HepG2 (cell line): ENCODE results near the gene ERCC4. TPM values are rescaled to one million over a fixed set of nuclear protein-coding genes. Genes with fewer than 3 reads are reported as not detected.

Experiments used
- CHCHD3 ChIP-seq: sonication (generic); formaldehyde crosslinking; IDR thresholded peaks from 2 replicates; pipeline ENCODE4 v1.8.0; 2022; ENCODE audit warnings: mild to moderate bottlenecking, missing genetic modification reagents, moderate library complexity
- DMTF1 ChIP-seq: sonication (generic); formaldehyde crosslinking; IDR thresholded peaks from 2 replicates; pipeline ENCODE4 v1.4.0; 2020; ENCODE audit warnings: mild to moderate bottlenecking, missing genetic modification reagents
- EEA1 ChIP-seq: sonication (generic); formaldehyde crosslinking; IDR thresholded peaks from 2 replicates; pipeline ENCODE4 v1.5.1; 2020; ENCODE audit warnings: mild to moderate bottlenecking, missing genetic modification reagents, borderline replicate concordance
- FOXC1 ChIP-seq: sonication (generic); formaldehyde crosslinking; IDR thresholded peaks from 2 replicates; pipeline ENCODE4 v1.8.0; 2022; ENCODE audit warnings: mild to moderate bottlenecking, missing genetic modification reagents, borderline replicate concordance
- FOXJ3 ChIP-seq: sonication (generic); formaldehyde crosslinking; IDR thresholded peaks from 2 replicates; pipeline ENCODE4 v1.4.0; 2020; ENCODE audit warnings: missing genetic modification reagents, mild to moderate bottlenecking, borderline replicate concordance
- GFI1 ChIP-seq: sonication (generic); formaldehyde crosslinking; IDR thresholded peaks from 2 replicates; pipeline ENCODE4 v1.5.0; 2020; ENCODE audit warnings: missing genetic modification reagents, mild to moderate bottlenecking, borderline replicate concordance
- JUN ChIP-seq: sonication (generic); formaldehyde crosslinking; IDR thresholded peaks from 2 replicates; pipeline ENCODE4 v1.4.0; 2020; ENCODE audit warnings: mild to moderate bottlenecking, missing genetic modification reagents
- MEIS2 ChIP-seq: sonication (generic); formaldehyde crosslinking; IDR thresholded peaks from 2 replicates; pipeline ENCODE4 v1.9.0; 2021; ENCODE audit warnings: mild to moderate bottlenecking, missing genetic modification reagents
- MIXL1 ChIP-seq: IDR thresholded peaks from 2 replicates; pipeline ENCODE4 v1.6.1; 2016
- NFATC3 ChIP-seq: sonication (generic); formaldehyde crosslinking; IDR thresholded peaks from 2 replicates; pipeline ENCODE4 v1.5.1; 2020; ENCODE audit warnings: mild to moderate bottlenecking, missing genetic modification reagents
- NONO ChIP-seq, 2 experiments: fragments of 450-650 bp in 1 of 2; sonication (generic) in 1 of 2; formaldehyde crosslinking in 1 of 2; IDR thresholded peaks in 1 of 2; conservative IDR thresholded peaks in 1 of 2; 2 replicates each; pipeline versions ENCODE4 v1.6.1 to v1.8.0; 2017 to 2022; ENCODE audit warnings: mild to moderate bottlenecking in 1 of 2, missing genetic modification reagents in 1 of 2, moderate library complexity in 1 of 2
- NRL ChIP-seq: sonication (generic); formaldehyde crosslinking; IDR thresholded peaks from 2 replicates; pipeline ENCODE4 v1.5.0; 2020; ENCODE audit warnings: missing genetic modification reagents, mild to moderate bottlenecking, moderate library complexity, borderline replicate concordance
- RCOR2 ChIP-seq: IDR thresholded peaks from 2 replicates; pipeline ENCODE4 v1.6.1; 2016; ENCODE audit warnings: missing biosample characterization, missing genetic modification reagents
- SP140L ChIP-seq: sonication (generic); formaldehyde crosslinking; IDR thresholded peaks from 2 replicates; pipeline ENCODE4 v1.4.0; 2020; ENCODE audit warnings: missing genetic modification reagents, borderline replicate concordance
- TAF15 ChIP-seq: fragments of 200-400 bp; formaldehyde crosslinking; IDR thresholded peaks from one replicate; pipeline ENCODE4 v1.6.1; 2018; ENCODE audit warnings: mild to moderate bottlenecking, low read depth, low read length; ENCODE audit not compliant: poor library complexity, severe bottlenecking
- TRIM24 ChIP-seq: sonication (generic); formaldehyde crosslinking; IDR thresholded peaks from 2 replicates; pipeline ENCODE4 v1.8.0; 2022; ENCODE audit warnings: mild to moderate bottlenecking, missing genetic modification reagents
- U2AF2 ChIP-seq: fragments of 200-400 bp; formaldehyde crosslinking; IDR thresholded peaks from 2 replicates; pipeline ENCODE4 v1.6.1; 2017; ENCODE audit warnings: low read depth, mild to moderate bottlenecking, low read length
- ZNF264 ChIP-seq: sonication (generic); formaldehyde crosslinking; IDR thresholded peaks from 2 replicates; pipeline ENCODE4 v1.4.0; 2020; ENCODE audit warnings: missing genetic modification reagents
- ZNF350 ChIP-seq: sonication (generic); formaldehyde crosslinking; IDR thresholded peaks from 2 replicates; pipeline ENCODE4 v1.4.0; 2020; ENCODE audit warnings: mild to moderate bottlenecking, low read depth, missing genetic modification reagents, borderline replicate concordance
- ZNF362 ChIP-seq: sonication (generic); formaldehyde crosslinking; IDR thresholded peaks from 2 replicates; pipeline ENCODE4 v1.4.0; 2020; ENCODE audit warnings: missing genetic modification reagents, mild to moderate bottlenecking, borderline replicate concordance
- ZNF652 ChIP-seq: IDR thresholded peaks from 2 replicates; pipeline ENCODE4 v1.6.1; 2016; ENCODE audit warnings: low read depth, borderline replicate concordance
- ZNF75D ChIP-seq: sonication (generic); formaldehyde crosslinking; IDR thresholded peaks from 2 replicates; pipeline ENCODE4 v1.8.1; 2023; ENCODE audit warnings: missing genetic modification reagents, mild to moderate bottlenecking, borderline replicate concordance
- ZNF781 ChIP-seq: sonication (generic); formaldehyde crosslinking; IDR thresholded peaks from 2 replicates; pipeline ENCODE4 v1.5.1; 2020; ENCODE audit warnings: borderline replicate concordance, mild to moderate bottlenecking, missing genetic modification reagents; ENCODE audit errors: not compliant biosample characterization
- ZSCAN21 ChIP-seq: sonication (generic); formaldehyde crosslinking; IDR thresholded peaks from 2 replicates; pipeline ENCODE4 v1.8.0; 2022; ENCODE audit warnings: mild to moderate bottlenecking, missing genetic modification reagents, moderate library complexity, borderline replicate concordance
- polyA plus RNA-seq, 8 experiments: library from polyadenylated mRNA; depleted of rRNA in 3 of 8; stranded (reverse) in 7 of 8; unstranded in 1 of 8; fragments of >200 nt; fragmentation: Illumina TruSeq in 4 of 8; extraction: Trizol in 4 of 8; gene quantifications; 2 replicates each; pipeline versions ENCODE4 v1.2.1 to v1.2.3, GENCODE V29; 2011 to 2016; ENCODE audit warnings: low read depth in 4 of 8, missing spikeins in 1 of 8, mixed read lengths in 1 of 8; ENCODE audit not compliant: insufficient read depth in 1 of 8
- total RNA-seq, 5 experiments: library from RNA; depleted of rRNA; stranded (reverse); fragments of >200 nt; fragmentation: Illumina TruSeq; extraction: Trizol; gene quantifications; 2 replicates each; pipeline ENCODE4 v1.2.3, GENCODE V29; 2016; ENCODE audit warnings: low read depth in 1 of 5

ERCC4 gene
- total and polyA plus RNA-seq, 2 of the 13 experiments (the other 11 are each of a cell fraction or from before 2014, with no cell fraction given): 5.4 to 15.2 TPM

- TF ChIP-seq SP140L (CRISPR knock-in tag) (no peak), NFATC3 (CRISPR knock-in tag) (peak; percentile 97; the same call in 1 of the 2 replicates), JUN (CRISPR knock-in tag) (0 out of 2 replicates have a peak, but pooled peaks have one; percentile 35), ZSCAN21 (peak; percentile 92; the same call in 1 of the 2 replicates), CHCHD3 (no peak), ZNF264 (peak; percentile 25; the same call in 1 of the 2 replicates), FOXJ3 (CRISPR knock-in tag) (0 out of 2 replicates have a peak, but pooled peaks have one; percentile 6), ZNF781 (peak; percentile 95), NONO (IDR thresholded peaks at IDR 0.05) (no peak), NONO (CRISPR knock-in tag; conservative IDR thresholded peaks at IDR 0.05) (peak; percentile 94; the same call in 1 of the 2 replicates), NRL (CRISPR knock-in tag) (peak; percentile 98), TAF15 (peak; percentile 48), ZNF350 (CRISPR knock-in tag) (peak; percentile 98), U2AF2 (no peak), ZNF362 (peak; percentile 40; the same call in 1 of the 2 replicates), FOXC1 (CRISPR knock-in tag) (peak; percentile 95), TRIM24 (CRISPR knock-in tag) (no peak), ZNF75D (CRISPR knock-in tag) (no peak), ZNF652 (CRISPR knock-in tag) (no peak), EEA1 (CRISPR knock-in tag) (peak; percentile 75; the same call in 1 of the 2 replicates), MIXL1 (CRISPR knock-in tag) (peak; percentile 64), RCOR2 (peak; percentile 55; the same call in 1 of the 2 replicates), GFI1 (CRISPR knock-in tag) (peak; percentile 77; the same call in 1 of the 2 replicates), MEIS2 (CRISPR knock-in tag) (no peak; the same call in none of the 2 replicates), DMTF1 (CRISPR knock-in tag) (0 out of 2 replicates have a peak, but pooled peaks have one; percentile 84)
These were observed at the start of gene ERCC4 (continued) for GRCh38 chr16:13919683-13920509.
